Right renal pelvis (tissue), 4 donors: ENCODE data around the gene COL5A1. TPM values are rescaled to one million over a fixed set of nuclear protein-coding genes. Genes with fewer than 3 reads are reported as not detected.
"Not testable (repeated sequence)": the region's sequence is repeated elsewhere in the genome, so short reads cannot be mapped to it uniquely, and the experiment has no call there.

Experiments
- DNase-seq, 4 donors: peaks; one replicate each; pipeline ENCODE4 v3.0.0-alpha.2; 2013; ENCODE audit warnings: low read depth in 4 of 4, low spot score in 3 of 4, missing footprints in 1 of 4
- polyA plus RNA-seq, 4 donors: library from polyadenylated mRNA; unstranded; fragments of 120-200 nt; gene quantifications; one replicate each; pipeline ENCODE4 v1.2.1, GENCODE V29; 2013; ENCODE audit not compliant: insufficient read length in 4 of 4

Gene COL5A1
- polyA plus RNA-seq, 4 donors, result 99.9 to 133 (median 101) TPM

DNA sequence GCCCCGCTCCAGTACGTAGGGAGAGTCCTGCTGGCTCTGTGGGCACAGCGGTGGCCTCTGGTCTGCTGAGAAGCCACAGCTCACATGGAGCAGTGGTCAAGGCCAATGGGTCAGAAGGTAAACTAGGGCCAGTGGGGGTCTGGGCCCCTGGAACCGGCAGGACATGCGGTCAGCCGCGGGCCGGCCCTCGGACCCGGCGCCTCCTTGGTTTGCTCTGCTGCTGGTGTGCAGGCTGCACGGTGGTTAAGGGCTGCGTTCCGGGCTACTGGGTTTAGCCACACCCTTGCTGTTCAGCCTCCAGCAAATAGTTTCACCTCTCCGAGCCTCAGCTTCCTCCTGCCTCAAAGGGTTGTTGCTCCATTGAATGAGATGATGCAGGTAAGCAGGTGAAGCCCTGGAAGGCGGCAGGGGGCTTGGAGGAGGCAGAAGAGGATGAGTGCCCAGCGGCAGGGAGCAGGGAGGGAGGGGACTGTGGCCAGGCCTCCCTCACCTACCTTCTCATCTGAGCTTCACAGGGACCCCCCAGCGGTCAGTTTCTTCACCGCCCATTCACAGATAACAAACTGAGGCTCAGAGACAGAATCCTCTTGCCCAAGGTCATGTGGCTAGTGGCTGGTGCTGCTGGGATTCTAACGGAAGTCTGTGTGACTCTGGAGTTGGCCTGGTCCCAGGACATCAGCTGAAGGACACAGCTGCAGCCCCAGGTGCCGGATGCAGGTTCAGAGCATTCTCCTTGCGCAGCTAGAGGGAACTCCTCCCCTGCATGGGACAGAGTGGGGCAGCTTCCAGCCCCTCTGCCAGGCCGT, 3.7 kb upstream of the COL5A1 start:
- DNase-seq, result no peak

- DNase-seq, result no peak
Measured at GRCh38 chr9:134638502-134639090, 3.0 kb upstream of the COL5A1 start.

- DNase-seq, result no peak
Measured at GRCh38 chr9:134639994-134640393, 1.6 kb upstream of the COL5A1 start.

GRCh38 chr9:134640506-134641172, 964 bp upstream of the COL5A1 start:
- no peak for DNase-seq

DNA sequence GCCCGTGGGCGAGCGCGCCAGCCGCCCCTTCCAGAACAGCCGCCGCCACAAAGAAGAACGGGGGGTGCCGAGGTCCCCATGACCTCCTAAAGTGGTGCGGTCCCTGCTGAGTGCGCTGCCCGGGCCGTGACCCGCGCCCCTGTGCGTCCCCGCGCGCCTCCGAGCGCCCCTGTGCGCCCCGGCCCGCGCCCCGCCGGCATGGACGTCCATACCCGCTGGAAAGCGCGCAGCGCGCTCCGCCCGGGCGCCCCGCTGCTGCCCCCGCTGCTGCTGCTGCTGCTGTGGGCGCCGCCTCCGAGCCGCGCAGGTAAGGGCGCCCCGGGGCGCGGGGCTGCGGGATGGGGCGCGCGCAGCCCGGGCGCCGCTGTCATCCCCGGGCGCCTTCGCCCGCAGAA, 384 bp downstream of the COL5A1 start:
- no peak for DNase-seq

DNA sequence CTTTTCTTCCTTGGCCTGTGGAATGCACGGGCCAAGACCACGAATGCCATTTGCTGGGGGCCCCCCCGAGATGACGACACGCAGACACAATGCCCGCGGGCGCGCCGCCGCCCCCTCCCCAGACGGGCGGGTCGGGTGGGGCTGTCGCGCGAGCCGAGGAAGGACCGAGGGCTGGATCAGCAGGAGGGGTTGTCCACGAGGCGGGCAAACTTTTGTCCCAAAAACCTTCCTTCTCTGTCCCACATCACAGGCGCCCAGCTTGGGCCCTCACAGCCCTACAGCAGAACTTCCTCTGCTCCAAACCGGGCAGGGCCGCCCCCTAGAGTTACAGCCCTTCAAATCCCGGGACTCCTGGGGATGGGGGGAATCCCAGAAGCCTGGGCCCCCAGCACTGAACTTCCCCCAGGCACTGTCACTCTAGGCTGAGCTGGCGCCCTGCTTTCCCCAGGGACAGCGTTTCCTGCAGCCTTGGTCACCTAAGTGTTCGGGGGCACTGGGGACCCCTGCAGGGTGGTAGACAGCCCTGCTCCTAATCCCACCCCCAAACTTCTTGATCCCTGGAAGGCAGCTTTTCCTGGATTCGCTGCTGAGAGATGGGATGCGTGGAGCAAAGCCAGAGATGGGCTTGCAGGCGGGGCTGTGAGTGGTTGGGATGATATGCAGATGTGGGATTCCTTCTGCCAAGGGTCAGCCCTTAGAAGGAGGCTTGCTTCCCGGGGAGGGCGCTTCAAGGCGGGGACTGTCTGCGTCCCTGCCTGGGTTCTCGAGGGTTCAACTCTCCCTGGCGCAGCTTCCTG, 980 bp downstream of the COL5A1 start:
- no peak for DNase-seq

DNA sequence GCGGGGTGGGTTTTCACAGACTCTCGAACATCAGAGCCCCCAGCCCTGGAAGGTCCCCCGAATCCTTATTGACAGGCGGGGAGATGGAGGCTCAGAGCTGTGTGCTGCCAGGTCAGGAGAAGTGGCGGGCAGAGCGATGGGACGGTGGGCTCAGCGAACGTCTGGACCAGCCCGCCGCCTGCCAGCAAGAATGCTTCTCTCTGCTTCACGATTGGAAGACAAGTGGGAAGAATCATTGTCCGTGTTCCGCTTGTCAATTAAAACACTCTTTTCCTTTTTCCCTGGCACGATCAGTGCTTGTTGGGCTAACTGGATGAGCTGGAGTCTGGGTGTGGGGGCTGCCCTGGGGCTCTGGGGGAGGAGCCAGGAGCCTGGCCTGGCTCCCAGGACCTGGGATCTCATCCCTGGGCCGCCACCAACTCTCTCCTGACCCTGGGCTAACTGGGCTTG, 1.6 kb downstream of the COL5A1 start:
- DNase-seq, result no peak

DNA sequence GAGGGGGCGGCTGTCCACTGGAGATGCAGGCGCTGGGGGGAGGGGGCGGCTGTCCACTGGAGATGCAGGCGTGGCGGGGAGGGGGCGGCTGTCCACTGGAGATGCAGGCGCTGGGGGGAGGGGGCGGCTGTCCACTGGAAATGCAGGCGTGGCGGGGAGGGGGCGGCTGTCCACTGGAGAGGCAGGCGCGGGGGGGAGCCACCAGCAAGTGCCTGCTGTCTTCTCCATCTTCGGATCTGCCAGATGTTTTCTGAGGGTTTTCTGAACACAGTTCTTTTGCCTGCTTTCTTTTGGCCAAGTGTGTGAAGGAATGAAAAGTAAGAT, 2.8 kb downstream of the COL5A1 start:
- DNase-seq, result not testable (repeated sequence)

GRCh38 chr9:134644725-134645606, 3.4 kb downstream of the COL5A1 start:
- DNase-seq, result peak in 3 of 4 donors; percentile 60 to 70 (median 68)

DNA sequence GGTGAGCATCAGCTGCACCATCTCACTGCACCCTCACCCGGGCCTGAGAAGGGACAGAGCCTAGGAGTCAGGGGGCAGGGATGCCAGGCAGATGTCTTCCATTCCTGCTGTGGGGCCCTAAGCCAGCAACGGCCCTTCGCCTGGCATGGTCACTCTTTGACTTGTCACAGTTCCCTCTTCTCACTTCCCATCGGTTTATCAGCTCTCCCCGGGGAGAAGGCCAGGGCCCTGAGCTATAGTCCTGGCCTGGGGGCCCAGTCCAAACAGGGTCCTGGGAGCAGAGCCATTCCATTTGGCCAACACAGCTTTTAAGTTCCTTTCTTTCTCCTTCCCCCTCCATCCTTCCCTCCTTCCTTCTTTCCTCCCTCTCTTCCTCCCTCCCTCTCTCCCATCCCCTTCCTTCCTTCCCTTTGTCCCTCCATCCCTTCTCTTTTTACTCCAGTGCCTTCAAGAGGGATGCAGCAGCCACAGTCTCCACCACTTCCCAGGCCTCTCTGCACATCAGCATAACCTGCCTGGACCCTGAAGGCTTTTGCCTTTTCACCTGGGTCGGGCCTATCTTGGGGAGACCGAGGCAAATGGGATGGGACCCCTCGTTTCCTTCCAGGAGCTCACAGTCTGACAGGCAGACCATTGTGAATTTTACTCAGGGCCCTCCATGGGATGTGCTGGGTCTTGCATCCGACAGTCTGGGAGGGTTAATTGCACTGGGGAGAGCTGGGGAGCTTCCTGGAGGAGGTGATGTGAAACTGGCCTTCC, 4.2 kb downstream of the COL5A1 start:
- no peak for DNase-seq

GRCh38 chr9:134647359-134648080, 5.9 kb downstream of the COL5A1 start:
- no peak for DNase-seq

- DNase-seq, result no peak
Measured at GRCh38 chr9:134648701-134649530, 7.3 kb downstream of the COL5A1 start.

DNA sequence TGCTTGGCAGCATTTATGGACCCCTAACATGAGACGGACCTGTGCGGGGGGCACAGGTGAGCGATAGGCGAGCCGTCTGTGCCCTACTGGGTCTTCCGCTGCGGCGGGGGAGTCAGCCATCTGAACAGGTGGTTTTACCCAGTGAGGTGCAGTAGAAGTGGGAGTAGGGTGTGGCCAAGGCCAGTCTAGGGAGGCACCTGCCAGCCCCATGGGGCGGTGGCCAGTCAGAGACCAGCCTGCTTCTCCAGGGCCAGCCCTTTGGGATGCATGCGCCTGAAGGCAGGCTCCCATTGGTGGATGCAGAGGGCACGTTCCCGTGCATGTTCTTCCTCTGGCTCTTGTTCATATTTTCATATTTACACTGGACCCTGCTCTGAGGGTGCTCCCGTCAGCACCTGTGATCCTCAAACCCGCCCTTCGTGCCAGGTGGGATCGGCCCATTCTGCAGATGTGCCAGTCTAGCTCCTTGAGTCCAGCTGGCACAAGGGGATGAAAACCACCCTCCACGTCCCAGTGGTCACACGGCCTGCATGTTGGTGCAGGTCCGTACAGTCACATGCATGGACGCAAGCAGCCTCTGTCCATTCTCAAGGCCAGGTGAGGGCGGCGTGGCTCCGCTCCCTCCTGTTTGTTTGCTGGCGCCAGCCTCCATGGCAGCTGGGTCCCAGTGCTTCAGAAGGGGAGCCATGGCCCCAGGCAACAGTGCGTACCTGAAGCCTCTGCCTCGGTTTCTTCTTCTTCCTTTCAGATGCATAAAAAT, 9.0 kb downstream of the COL5A1 start:
- DNase-seq, result no peak

DNA sequence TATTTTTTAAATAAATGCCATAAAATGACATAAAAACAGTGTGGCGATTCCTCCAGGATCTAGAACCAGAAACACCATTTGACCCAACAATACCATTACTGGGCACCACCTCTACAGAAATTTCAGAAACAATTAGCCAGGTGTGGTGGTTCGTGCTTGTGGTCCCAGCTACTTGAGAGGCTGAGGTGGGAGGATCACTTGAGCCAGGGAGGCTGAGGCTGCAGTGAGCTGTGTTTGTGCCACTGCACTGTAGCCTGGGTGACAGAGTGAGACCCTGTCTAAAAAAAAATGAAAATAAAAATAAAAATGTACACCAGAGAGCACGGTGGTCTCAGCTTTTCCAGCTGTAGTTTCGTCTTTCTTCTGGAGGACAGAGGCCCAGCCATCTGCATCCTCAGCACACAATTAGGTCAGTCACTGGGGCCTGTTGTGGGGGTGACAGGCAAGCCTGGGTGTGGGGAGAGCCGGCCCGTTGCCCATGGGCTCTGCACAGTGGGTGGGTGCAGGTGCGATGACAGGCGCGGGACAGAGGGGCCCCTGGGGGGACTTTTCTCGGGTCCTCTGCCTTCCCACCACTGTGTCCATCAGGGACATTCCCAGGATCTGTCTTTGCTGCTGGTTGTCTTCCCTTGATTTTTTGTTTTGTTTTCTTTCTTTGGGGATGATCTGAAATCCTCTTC, 9.8 kb downstream of the COL5A1 start:
- DNase-seq, result no peak

DNA sequence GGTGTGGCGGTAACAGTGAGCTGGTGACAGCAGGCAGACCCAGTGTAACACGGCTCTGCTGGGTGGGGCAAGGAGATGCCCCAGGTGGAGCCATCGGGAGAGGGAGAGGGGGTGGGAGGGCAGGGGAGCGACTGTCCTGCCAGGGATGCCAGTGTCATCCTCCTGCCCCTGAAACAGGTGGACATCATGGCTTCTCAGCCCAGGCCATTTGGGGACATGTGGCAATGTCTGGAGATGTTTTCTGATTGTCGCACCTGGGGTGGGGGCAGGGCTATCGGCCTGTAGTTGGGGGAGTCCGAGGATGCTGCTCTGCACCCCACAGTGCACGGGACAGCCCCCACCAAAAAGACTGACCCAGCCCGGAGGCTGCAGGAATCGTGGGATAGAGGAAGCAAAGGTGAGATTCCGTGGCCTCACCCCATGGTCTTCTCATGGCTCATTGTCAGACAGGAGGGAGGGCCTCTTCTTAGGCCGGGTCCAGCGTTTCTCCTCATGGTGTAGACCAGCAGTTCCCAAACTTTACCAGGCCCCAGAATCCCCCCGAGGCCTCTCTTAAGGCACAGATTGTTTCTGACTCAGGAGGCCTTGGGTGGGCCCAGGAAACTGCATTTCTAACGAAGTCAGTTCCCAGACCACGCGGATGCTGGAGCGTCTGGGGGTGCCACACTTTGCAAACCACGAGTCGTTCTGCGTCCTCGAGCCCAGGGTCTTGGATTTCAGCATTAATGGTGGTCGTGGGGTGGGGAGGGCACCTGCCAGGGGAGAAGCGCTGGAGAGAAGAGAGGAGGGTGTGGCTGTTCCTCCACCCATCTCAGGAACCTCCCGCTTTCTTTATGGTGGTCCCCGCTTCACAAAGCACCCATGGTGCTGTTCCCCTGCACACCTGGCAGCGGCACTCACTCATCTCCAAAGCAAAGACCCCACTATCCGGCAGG, 11.0 kb downstream of the COL5A1 start:
- DNase-seq, result no peak
